ENCODE measurements around the gene RCOR1.

RCOR1 gene

GRCh38 chr14:102696856-102697495 lies 104.5 kb downstream of the RCOR1 start:
- Histone ChIP-seq H3K27ac (ENCODE audit: low read depth, low read length) (no peak overlapping the region), H3K4me3 (ENCODE audit: low read length) (no peak overlapping the region), H3K27me3 (ENCODE audit: control insufficient read depth, insufficient read depth, low read length) (no peaks in the 10 kb centered on the region), H3K9ac (ENCODE audit: low read length) (no peak overlapping the region), H3K4me1 (ENCODE audit: control insufficient read depth, insufficient read depth, low read length) (peaks cover 3% of the 10 kb centered on the region), H3K36me3 (ENCODE audit: control insufficient read depth, insufficient read depth, low read length) (no peaks in the 10 kb centered on the region)

GRCh38 chr14:102697501-102697900 lies 105.1 kb downstream of the RCOR1 start:
- H3K4me3 ChIP-seq (ENCODE audit: low read length) = no peak overlapping the region
- peaks cover 3% of the 10 kb centered on the region for H3K4me1 ChIP-seq (ENCODE audit: control insufficient read depth, insufficient read depth, low read length)
- no peaks in the 10 kb centered on the region for H3K36me3 ChIP-seq (ENCODE audit: control insufficient read depth, insufficient read depth, low read length)
- H3K27me3 ChIP-seq (ENCODE audit: control insufficient read depth, insufficient read depth, low read length) = no peaks in the 10 kb centered on the region
- H3K9ac ChIP-seq (ENCODE audit: low read length) = no peak overlapping the region
- no peak overlapping the region for H3K27ac ChIP-seq (ENCODE audit: low read depth, low read length)

GRCh38 chr14:102699416-102700110 lies 107.1 kb downstream of the RCOR1 start:
- Histone ChIP-seq H3K27ac (ENCODE audit: low read depth, low read length) (no peak overlapping the region), H3K36me3 (ENCODE audit: control insufficient read depth, insufficient read depth, low read length) (no peaks in the 10 kb centered on the region), H3K4me3 (ENCODE audit: low read length) (no peak overlapping the region), H3K4me1 (ENCODE audit: control insufficient read depth, insufficient read depth, low read length) (peaks cover 3% of the 10 kb centered on the region), H3K9ac (ENCODE audit: low read length) (no peak overlapping the region), H3K27me3 (ENCODE audit: control insufficient read depth, insufficient read depth, low read length) (no peaks in the 10 kb centered on the region)

GRCh38 chr14:102708494-102708893 lies 116.0 kb downstream of the RCOR1 start:
- peaks cover 8% of the 10 kb centered on the region for H3K36me3 ChIP-seq (ENCODE audit: control insufficient read depth, insufficient read depth, low read length)

GRCh38 chr14:102711207-102711606 lies 118.8 kb downstream of the RCOR1 start:
- H3K4me3 ChIP-seq (ENCODE audit: low read length) = no peak overlapping the region
- no peak overlapping the region for H3K9ac ChIP-seq (ENCODE audit: low read length)
- H3K27ac ChIP-seq (ENCODE audit: low read depth, low read length) = no peak overlapping the region
- H3K36me3 ChIP-seq (ENCODE audit: control insufficient read depth, insufficient read depth, low read length) = peaks cover 8% of the 10 kb centered on the region
- no peaks in the 10 kb centered on the region for H3K27me3 ChIP-seq (ENCODE audit: control insufficient read depth, insufficient read depth, low read length)
- H3K4me1 ChIP-seq (ENCODE audit: control insufficient read depth, insufficient read depth, low read length) = no peaks in the 10 kb centered on the region

More at GRCh38 chr14:102708494-102708893, 116.0 kb downstream of the RCOR1 start:
- Histone ChIP-seq H3K4me1 (ENCODE audit: control insufficient read depth, insufficient read depth, low read length) (no peaks in the 10 kb centered on the region), H3K4me3 (ENCODE audit: low read length) (no peak overlapping the region), H3K27ac (ENCODE audit: low read depth, low read length) (no peak overlapping the region), H3K9ac (ENCODE audit: low read length) (no peak overlapping the region), H3K27me3 (ENCODE audit: control insufficient read depth, insufficient read depth, low read length) (no peaks in the 10 kb centered on the region)

GRCh38 chr14:102711946-102712345 lies 119.5 kb downstream of the RCOR1 start:
- no peak overlapping the region for H3K27ac ChIP-seq (ENCODE audit: low read depth, low read length)
- no peaks in the 10 kb centered on the region for H3K27me3 ChIP-seq (ENCODE audit: control insufficient read depth, insufficient read depth, low read length)
- H3K36me3 ChIP-seq (ENCODE audit: control insufficient read depth, insufficient read depth, low read length) = peaks cover 8% of the 10 kb centered on the region
- no peak overlapping the region for H3K9ac ChIP-seq (ENCODE audit: low read length)
- no peak overlapping the region for H3K4me3 ChIP-seq (ENCODE audit: low read length)
- no peaks in the 10 kb centered on the region for H3K4me1 ChIP-seq (ENCODE audit: control insufficient read depth, insufficient read depth, low read length)

GRCh38 chr14:102717276-102717675 lies 124.8 kb downstream of the RCOR1 start:
- no peak overlapping the region for H3K9ac ChIP-seq (ENCODE audit: low read length)
- peaks cover 3% of the 10 kb centered on the region for H3K36me3 ChIP-seq (ENCODE audit: control insufficient read depth, insufficient read depth, low read length)
- no peaks in the 10 kb centered on the region for H3K4me1 ChIP-seq (ENCODE audit: control insufficient read depth, insufficient read depth, low read length)
- H3K4me3 ChIP-seq (ENCODE audit: low read length) = no peak overlapping the region
- no peaks in the 10 kb centered on the region for H3K27me3 ChIP-seq (ENCODE audit: control insufficient read depth, insufficient read depth, low read length)
- H3K27ac ChIP-seq (ENCODE audit: low read depth, low read length) = no peak overlapping the region

GRCh38 chr14:102722646-102723045 lies 130.2 kb downstream of the RCOR1 start:
- H3K4me1 ChIP-seq (ENCODE audit: control insufficient read depth, insufficient read depth, low read length) = no peaks in the 10 kb centered on the region
- H3K27me3 ChIP-seq (ENCODE audit: control insufficient read depth, insufficient read depth, low read length) = no peaks in the 10 kb centered on the region
- peaks cover 21% of the 10 kb centered on the region for H3K36me3 ChIP-seq (ENCODE audit: control insufficient read depth, insufficient read depth, low read length)
- no peak overlapping the region for H3K27ac ChIP-seq (ENCODE audit: low read depth, low read length)
- H3K4me3 ChIP-seq (ENCODE audit: low read length) = no peak overlapping the region
- H3K9ac ChIP-seq (ENCODE audit: low read length) = no peak overlapping the region

GRCh38 chr14:102723650-102724049 lies 131.2 kb downstream of the RCOR1 start:
- H3K27me3 ChIP-seq (ENCODE audit: control insufficient read depth, insufficient read depth, low read length) = no peaks in the 10 kb centered on the region
- peak overlapping the region; percentile 43 for H3K27ac ChIP-seq (ENCODE audit: low read depth, low read length)
- H3K9ac ChIP-seq (ENCODE audit: low read length) = no peak overlapping the region
- no peak overlapping the region for H3K4me3 ChIP-seq (ENCODE audit: low read length)
- peaks cover 21% of the 10 kb centered on the region for H3K36me3 ChIP-seq (ENCODE audit: control insufficient read depth, insufficient read depth, low read length)
- H3K4me1 ChIP-seq (ENCODE audit: control insufficient read depth, insufficient read depth, low read length) = no peaks in the 10 kb centered on the region

GRCh38 chr14:102726191-102726949 lies 133.9 kb downstream of the RCOR1 start:
- Histone ChIP-seq H3K36me3 (ENCODE audit: control insufficient read depth, insufficient read depth, low read length) (peaks cover 18% of the 10 kb centered on the region), H3K4me3 (ENCODE audit: low read length) (no peak overlapping the region), H3K4me1 (ENCODE audit: control insufficient read depth, insufficient read depth, low read length) (no peaks in the 10 kb centered on the region), H3K27ac (ENCODE audit: low read depth, low read length) (no peak overlapping the region), H3K9ac (ENCODE audit: low read length) (no peak overlapping the region), H3K27me3 (ENCODE audit: control insufficient read depth, insufficient read depth, low read length) (no peaks in the 10 kb centered on the region)

GRCh38 chr14:102727336-102728095 lies 135.1 kb downstream of the RCOR1 start:
- Histone ChIP-seq H3K9ac (ENCODE audit: low read length) (no peak overlapping the region), H3K4me1 (ENCODE audit: control insufficient read depth, insufficient read depth, low read length) (no peaks in the 10 kb centered on the region), H3K27ac (ENCODE audit: low read depth, low read length) (no peak overlapping the region), H3K36me3 (ENCODE audit: control insufficient read depth, insufficient read depth, low read length) (peaks cover 15% of the 10 kb centered on the region), H3K27me3 (ENCODE audit: control insufficient read depth, insufficient read depth, low read length) (no peaks in the 10 kb centered on the region), H3K4me3 (ENCODE audit: low read length) (no peak overlapping the region)

- H3K27me3 ChIP-seq (ENCODE audit: control insufficient read depth, insufficient read depth, low read length) = no peaks in the 10 kb centered on the region
- H3K4me1 ChIP-seq (ENCODE audit: control insufficient read depth, insufficient read depth, low read length) = no peaks in the 10 kb centered on the region
- H3K4me3 ChIP-seq (ENCODE audit: low read length) = no peak overlapping the region
- no peak overlapping the region for H3K9ac ChIP-seq (ENCODE audit: low read length)
- peaks cover 12% of the 10 kb centered on the region for H3K36me3 ChIP-seq (ENCODE audit: control insufficient read depth, insufficient read depth, low read length)
- no peak overlapping the region for H3K27ac ChIP-seq (ENCODE audit: low read depth, low read length)
Measured at GRCh38 chr14:102728501-102728900, 136.1 kb downstream of the RCOR1 start.

Measured in rectal smooth muscle tissue (tissue), 1 donor.